AG04450 (cell line): ENCODE measurements around the gene NRCAM. TPM values are rescaled to one million over a fixed set of nuclear protein-coding genes. Genes with fewer than 3 reads are reported as not detected.

ENCODE experiments used
- CTCF ChIA-PET: fragments of 300-600, 350-600 bp; formaldehyde crosslinking; extraction: SDS; loops from one replicate; lab custom pipeline; 2022; ENCODE audit warnings: antibody characterized with exemption, inconsistent platforms; lab: Charles Lee
- POLR2A ChIA-PET: fragments of 350-600 bp; formaldehyde crosslinking; extraction: SDS; loops from one replicate; lab custom pipeline; 2021; ENCODE audit warnings: antibody characterized with exemption, inconsistent platforms; lab: Yijun Ruan, JAX
- DNase-seq: peaks from one replicate; pipeline ENCODE4 v3.0.0-alpha.2; 2011; ENCODE audit warnings: low read depth, low spot score
- H3K27ac ChIP-seq: one replicate; pipeline ENCODE4 v1.5.1; 2012; ENCODE audit warnings: low read depth, low read length, control low read depth
- H3K27me3 ChIP-seq: one replicate; pipeline ENCODE4 v1.6.0; 2012; ENCODE audit warnings: low read length; ENCODE audit not compliant: control insufficient read depth, insufficient read depth
- H3K4me3 ChIP-seq: 2 replicates; pipeline ENCODE4 v1.5.1; 2011; ENCODE audit warnings: mild to moderate bottlenecking, low read depth, low read length, control low read depth
- H3K9me3 ChIP-seq: 2 replicates; pipeline ENCODE4 v1.5.1; 2012; ENCODE audit warnings: low read length; ENCODE audit not compliant: control insufficient read depth, insufficient read depth
- CTCF ChIP-seq: IDR thresholded peaks from 2 replicates; pipeline ENCODE4 v1.5.1; 2011; ENCODE audit warnings: low read depth, low read length, control low read depth, inconsistent platforms
- polyA plus RNA-seq: library from polyadenylated mRNA; depleted of rRNA; stranded (reverse); fragments of >200 nt; gene quantifications from 2 replicates; pipeline ENCODE4 v1.2.3, GENCODE V29; 2011

The NRCAM gene
- polyA plus RNA-seq, 1 experiment: 0.66 TPM

- H3K27me3 ChIP-seq: no peaks in the 10 kb centered on the region
- H3K27ac ChIP-seq: no peak overlapping the region
- CTCF ChIA-PET: no interaction called here
- H3K9me3 ChIP-seq: no peaks in the 10 kb centered on the region
- DNase-seq: no peak
- no peak overlapping the region for H3K4me3 ChIP-seq
- POLR2A ChIA-PET: no interaction called here
- no peak for TF ChIP-seq CTCF
Measured at GRCh38 chr7:108417926-108418325, 38.3 kb downstream of the NRCAM start.

GRCh38 chr7:108417144-108417543 lies 39.1 kb downstream of the NRCAM start:
- Histone ChIP-seq H3K27me3 (no peaks in the 10 kb centered on the region), H3K27ac (no peak overlapping the region), H3K9me3 (no peaks in the 10 kb centered on the region), H3K4me3 (no peak overlapping the region)
- POLR2A ChIA-PET: no interaction called here
- DNase-seq: no peak
- CTCF ChIA-PET: interaction anchor here (0.7 kb wide), 1 partner anchor 80 kb away, joined by 3 read pairs; no protein-coding TSS in a partner anchor
- TF ChIP-seq CTCF: no peak

DNA sequence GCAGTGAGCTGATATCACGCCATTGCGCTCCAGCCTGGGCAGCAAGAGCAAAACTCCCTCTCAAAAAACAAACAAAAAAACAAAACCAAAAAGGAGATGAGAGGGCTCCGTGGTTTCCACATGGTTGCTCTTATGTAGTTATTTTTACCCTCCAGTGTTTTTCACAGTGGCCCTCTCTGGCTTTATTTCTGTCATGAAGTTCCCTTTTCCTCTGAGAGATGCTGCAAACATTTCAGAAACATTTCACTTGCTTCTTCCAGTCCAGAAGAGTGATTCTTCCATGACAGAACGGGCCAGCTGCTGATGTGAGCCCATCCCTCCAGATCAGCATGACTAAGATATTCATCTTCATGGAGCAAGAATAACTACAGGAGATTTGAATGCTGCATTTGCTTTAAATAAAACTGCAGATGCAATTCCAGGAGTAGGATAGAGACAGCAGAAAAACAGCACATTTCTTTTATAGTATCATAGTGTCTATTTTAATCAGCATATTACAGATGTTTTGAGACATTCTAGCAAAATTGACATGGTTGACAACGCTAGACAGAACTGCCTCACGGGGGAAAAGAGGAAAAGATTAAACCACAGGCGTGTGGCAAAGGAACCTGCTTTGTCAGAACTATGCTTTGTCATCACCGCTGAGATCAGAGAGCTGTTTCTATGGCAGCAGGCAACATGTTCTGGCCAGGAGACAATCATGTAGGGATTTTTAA lies 40.3 kb downstream of the NRCAM start:
- POLR2A ChIA-PET: no interaction called here
- Histone ChIP-seq H3K9me3 (no peaks in the 10 kb centered on the region), H3K27ac (no peak overlapping the region), H3K27me3 (no peaks in the 10 kb centered on the region), H3K4me3 (no peak overlapping the region)
- CTCF ChIA-PET: no interaction called here
- no peak for TF ChIP-seq CTCF
- DNase-seq: no peak

GRCh38 chr7:108415084-108415483 lies 41.2 kb downstream of the NRCAM start:
- no peak overlapping the region for H3K27ac ChIP-seq
- no peak for DNase-seq
- ChIA-PET CTCF (no interaction called here), POLR2A (no interaction called here)
- no peaks in the 10 kb centered on the region for H3K27me3 ChIP-seq
- no peak overlapping the region for H3K4me3 ChIP-seq
- H3K9me3 ChIP-seq: no peaks in the 10 kb centered on the region
- no peak for TF ChIP-seq CTCF

GRCh38 chr7:108413782-108414492 lies 42.3 kb downstream of the NRCAM start:
- no peaks in the 10 kb centered on the region for H3K9me3 ChIP-seq
- H3K27me3 ChIP-seq: no peaks in the 10 kb centered on the region
- TF ChIP-seq CTCF: no peak
- no peak for DNase-seq
- H3K4me3 ChIP-seq: no peak overlapping the region
- no peak overlapping the region for H3K27ac ChIP-seq
- POLR2A ChIA-PET: no interaction called here
- CTCF ChIA-PET: no interaction called here
